Activated CD4-positive, alpha-beta T cell treated with anti-CD3 and anti-CD28 coated beads, Interleukin-2, amount 10 ng/mL, durations not matched to agents 7 days and 5 days (primary cell): ENCODE measurements around the gene TIMELESS. TPM values are rescaled to one million over a fixed set of nuclear protein-coding genes. Genes with fewer than 3 reads are reported as not detected.
"Not testable (repeated sequence)": the region's sequence is repeated elsewhere in the genome, so short reads cannot be mapped to it uniquely, and the experiment has no call there.

Source experiments
- CTCF ChIA-PET: fragments of 350-600 bp; sonication (Branson Sonifier 250); formaldehyde crosslinking; loops from one replicate; lab custom pipeline; 2021; ENCODE audit warnings: antibody characterized with exemption; lab: Charles Lee
- POLR2A ChIA-PET: fragments of 350-600 bp; sonication (Branson Sonifier 250); formaldehyde crosslinking; loops from one replicate; lab custom pipeline; 2021; ENCODE audit warnings: antibody characterized with exemption; lab: Charles Lee
- DNase-seq: peaks from one replicate; pipeline ENCODE4 v3.0.0-alpha.2; 2020
- H3K27ac Mint-ChIP-seq: one replicate; pipeline ENCODE4 v1.8.0; 2021; ENCODE audit warnings: mild to moderate bottlenecking, moderate library complexity, mixed read lengths
- H3K27me3 Mint-ChIP-seq: one replicate; pipeline ENCODE4 v1.8.0; 2021; ENCODE audit warnings: mixed read lengths
- H3K36me3 Mint-ChIP-seq: one replicate; pipeline ENCODE4 v1.8.0; 2021; ENCODE audit warnings: low read depth, mixed read lengths
- H3K4me1 Mint-ChIP-seq: one replicate; pipeline ENCODE4 v1.8.0; 2021; ENCODE audit warnings: mixed read lengths
- H3K4me3 Mint-ChIP-seq: one replicate; pipeline ENCODE4 v1.8.0; 2021; ENCODE audit warnings: mild to moderate bottlenecking, moderate library complexity, mixed read lengths
- H3K9me3 Mint-ChIP-seq: one replicate; pipeline ENCODE4 v1.8.0; 2021; ENCODE audit warnings: mixed read lengths
- total RNA-seq, 2 experiments: library from RNA; stranded (reverse); gene quantifications; one replicate each; pipeline ENCODE4 v1.2.3, GENCODE V29; 2021

The TIMELESS gene
- total RNA-seq, 2 experiments from 2014 or later, result 59.5 to 63.6 TPM

DNA sequence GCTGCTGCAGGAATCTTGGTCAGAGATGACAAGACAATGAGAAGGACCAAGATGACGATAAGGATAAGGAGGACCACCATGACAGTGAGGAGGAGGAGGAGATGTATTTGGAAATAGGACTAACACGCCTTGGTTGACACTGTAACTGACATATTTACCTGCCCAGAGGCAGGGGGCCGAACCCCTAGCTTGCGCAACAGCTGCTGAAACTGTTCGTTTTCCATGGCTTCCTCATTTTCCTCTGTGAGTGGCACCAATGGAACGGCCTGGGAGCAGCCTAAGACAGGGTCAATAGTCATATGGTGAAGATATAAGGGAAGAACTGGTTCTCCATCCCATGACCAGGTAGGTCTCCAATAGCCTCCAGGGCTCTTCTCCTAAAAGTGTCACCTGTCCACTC lies 28.8 kb downstream of the TIMELESS start:
- POLR2A ChIA-PET, result no interaction called here
- Mint-ChIP-seq H3K27me3 (no peaks in the 10 kb centered on the region), H3K27ac (no peak overlapping the region), H3K36me3 (peaks cover 39% of the 10 kb centered on the region), H3K4me3 (no peak overlapping the region), H3K4me1 (peaks cover 5% of the 10 kb centered on the region), H3K9me3 (no peaks in the 10 kb centered on the region)
- no peak for DNase-seq
- CTCF ChIA-PET, result no interaction called here

GRCh38 chr12:56417739-56418138 lies 31.5 kb downstream of the TIMELESS start:
- H3K4me3 Mint-ChIP-seq, result no peak overlapping the region
- POLR2A ChIA-PET, result no interaction called here
- H3K27ac Mint-ChIP-seq, result no peak overlapping the region
- H3K9me3 Mint-ChIP-seq, result no peaks in the 10 kb centered on the region
- CTCF ChIA-PET, result interaction anchor here (1.1 to 1.3 kb wide), 2 partner anchors 35 to 228 kb away, joined by 3 to 4 read pairs; partner anchors contain the start of gene SMARCC2
- H3K4me1 Mint-ChIP-seq, result no peaks in the 10 kb centered on the region
- DNase-seq, result no peak
- peaks cover 34% of the 10 kb centered on the region for H3K36me3 Mint-ChIP-seq
- H3K27me3 Mint-ChIP-seq, result no peaks in the 10 kb centered on the region

DNA sequence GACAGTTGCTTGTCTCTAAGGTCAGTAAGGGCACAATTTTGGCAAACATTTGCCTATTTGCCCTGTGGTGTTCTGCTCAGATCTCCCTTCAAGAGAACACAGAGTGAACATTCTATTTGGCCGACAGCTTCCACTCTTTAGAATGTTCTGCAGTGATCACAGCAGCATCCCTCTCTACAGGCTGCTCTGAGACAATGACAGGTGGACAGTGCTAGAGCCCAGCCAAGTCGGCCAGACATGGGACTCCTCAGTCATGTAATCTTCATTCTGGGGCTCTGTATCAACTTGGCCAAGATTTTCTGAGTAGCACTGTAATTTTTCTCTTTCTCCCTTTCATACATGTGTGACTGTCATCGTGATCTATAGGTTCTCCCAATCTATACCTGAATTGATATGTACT lies 34.8 kb downstream of the TIMELESS start:
- H3K36me3 Mint-ChIP-seq, result peaks cover 19% of the 10 kb centered on the region
- no peaks in the 10 kb centered on the region for H3K4me1 Mint-ChIP-seq
- ChIA-PET CTCF (interaction anchor here (0.7 to 0.9 kb wide), 4 partner anchors 11 to 62 kb away, joined by 3 to 5 read pairs (median 3); no protein-coding TSS in a partner anchor), POLR2A (no interaction called here)
- no peak for DNase-seq
- no peak overlapping the region for H3K4me3 Mint-ChIP-seq
- H3K27me3 Mint-ChIP-seq, result no peaks in the 10 kb centered on the region
- no peaks in the 10 kb centered on the region for H3K9me3 Mint-ChIP-seq
- no peak overlapping the region for H3K27ac Mint-ChIP-seq

- no peak for DNase-seq
- no peaks in the 10 kb centered on the region for H3K27me3 Mint-ChIP-seq
- POLR2A ChIA-PET, result no interaction called here
- H3K9me3 Mint-ChIP-seq, result no peaks in the 10 kb centered on the region
- CTCF ChIA-PET, result interaction anchor here (0.6 to 0.9 kb wide), 2 partner anchors 12 to 83 kb away, joined by 3 to 5 read pairs; no protein-coding TSS in a partner anchor
- H3K4me3 Mint-ChIP-seq, result no peak overlapping the region
- no peaks in the 10 kb centered on the region for H3K4me1 Mint-ChIP-seq
- H3K27ac Mint-ChIP-seq, result no peak overlapping the region
- H3K36me3 Mint-ChIP-seq, result peaks cover 15% of the 10 kb centered on the region
These were observed 35.8 kb downstream of the TIMELESS start for GRCh38 chr12:56413392-56413791.

GRCh38 chr12:56411781-56412639 lies 37.2 kb downstream of the TIMELESS start:
- POLR2A ChIA-PET, result no interaction called here
- no peak overlapping the region for H3K4me3 Mint-ChIP-seq
- peaks cover 5% of the 10 kb centered on the region for H3K36me3 Mint-ChIP-seq
- no peak overlapping the region for H3K27ac Mint-ChIP-seq
- no peak for DNase-seq
- H3K9me3 Mint-ChIP-seq, result no peaks in the 10 kb centered on the region
- CTCF ChIA-PET, result interaction anchor here (0.5 to 1.5 kb wide), 5 partner anchors 13 to 222 kb away, joined by 3 to 5 read pairs (median 4); no protein-coding TSS in a partner anchor
- H3K4me1 Mint-ChIP-seq, result no peaks in the 10 kb centered on the region
- no peaks in the 10 kb centered on the region for H3K27me3 Mint-ChIP-seq

GRCh38 chr12:56410768-56411167 lies 38.5 kb downstream of the TIMELESS start:
- CTCF ChIA-PET, result interaction anchor here (0.6 to 2.4 kb wide), 4 partner anchors 11 to 17 kb away, joined by 4 to 8 read pairs (median 4); no protein-coding TSS in a partner anchor

GRCh38 chr12:56408799-56409417 lies 40.3 kb downstream of the TIMELESS start:
- Mint-ChIP-seq H3K36me3 (no peaks in the 10 kb centered on the region), H3K9me3 (no peaks in the 10 kb centered on the region), H3K4me3 (no peak overlapping the region), H3K27me3 (no peaks in the 10 kb centered on the region), H3K4me1 (no peaks in the 10 kb centered on the region), H3K27ac (no peak overlapping the region)
- no peak for DNase-seq
- ChIA-PET POLR2A (no interaction called here), CTCF (interaction anchor here (2.4 kb wide), 1 partner anchor 14 kb away, joined by 8 read pairs; no protein-coding TSS in a partner anchor)

More at GRCh38 chr12:56410768-56411167, 38.5 kb downstream of the TIMELESS start:
- Mint-ChIP-seq H3K4me1 (no peaks in the 10 kb centered on the region), H3K27me3 (no peaks in the 10 kb centered on the region), H3K27ac (no peak overlapping the region), H3K9me3 (no peaks in the 10 kb centered on the region), H3K4me3 (no peak overlapping the region), H3K36me3 (peaks cover 2% of the 10 kb centered on the region)
- DNase-seq, result no peak
- POLR2A ChIA-PET, result no interaction called here

- POLR2A ChIA-PET, DNase-seq, H3K4me3 Mint-ChIP-seq, H3K36me3 Mint-ChIP-seq, H3K9me3 Mint-ChIP-seq, H3K27ac Mint-ChIP-seq, H3K27me3 Mint-ChIP-seq, H3K4me1 Mint-ChIP-seq, CTCF ChIA-PET: not testable (repeated sequence)
These were observed 45.0 kb downstream of the TIMELESS start for GRCh38 chr12:56404227-56404626.

- H3K36me3 Mint-ChIP-seq, DNase-seq, POLR2A ChIA-PET, H3K4me3 Mint-ChIP-seq, H3K9me3 Mint-ChIP-seq, H3K27ac Mint-ChIP-seq, H3K4me1 Mint-ChIP-seq, H3K27me3 Mint-ChIP-seq: not testable (repeated sequence)
- CTCF ChIA-PET, result interaction anchor here (0.8 kb wide), 1 partner anchor 13 kb away, joined by 3 read pairs; no protein-coding TSS in a partner anchor
These were observed 47.6 kb downstream of the TIMELESS start for GRCh38 chr12:56401612-56402011.

DNA sequence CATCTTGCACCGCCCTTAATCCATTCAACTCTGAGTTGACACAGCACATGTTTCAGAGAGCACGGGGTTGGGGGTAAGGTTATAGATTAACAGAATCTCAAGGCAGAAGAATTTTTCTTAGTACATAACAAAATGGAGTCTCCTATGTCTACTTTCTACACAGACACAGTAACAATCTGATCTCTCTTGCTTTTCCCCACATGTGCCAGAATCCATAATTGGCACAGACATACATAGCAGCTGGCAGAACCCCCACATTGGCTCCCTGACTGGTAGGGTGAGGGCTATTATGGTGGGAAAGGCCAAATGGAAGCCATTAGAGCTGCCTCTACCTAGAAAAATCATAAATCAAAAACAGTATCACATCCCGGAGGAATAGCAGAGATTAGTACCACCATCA lies 48.1 kb downstream of the TIMELESS start:
- CTCF ChIA-PET, POLR2A ChIA-PET, H3K4me3 Mint-ChIP-seq, H3K4me1 Mint-ChIP-seq, H3K36me3 Mint-ChIP-seq, H3K9me3 Mint-ChIP-seq, DNase-seq, H3K27me3 Mint-ChIP-seq, H3K27ac Mint-ChIP-seq: not testable (repeated sequence)

GRCh38 chr12:56399466-56399865 lies 49.8 kb downstream of the TIMELESS start:
- H3K27ac Mint-ChIP-seq, DNase-seq, H3K27me3 Mint-ChIP-seq, H3K9me3 Mint-ChIP-seq, H3K4me1 Mint-ChIP-seq, H3K4me3 Mint-ChIP-seq, H3K36me3 Mint-ChIP-seq, POLR2A ChIA-PET: not testable (repeated sequence)
- CTCF ChIA-PET, result interaction anchor here (0.6 kb wide), 2 partner anchors 11 to 26 kb away, joined by 4 to 6 read pairs; no protein-coding TSS in a partner anchor

DNA sequence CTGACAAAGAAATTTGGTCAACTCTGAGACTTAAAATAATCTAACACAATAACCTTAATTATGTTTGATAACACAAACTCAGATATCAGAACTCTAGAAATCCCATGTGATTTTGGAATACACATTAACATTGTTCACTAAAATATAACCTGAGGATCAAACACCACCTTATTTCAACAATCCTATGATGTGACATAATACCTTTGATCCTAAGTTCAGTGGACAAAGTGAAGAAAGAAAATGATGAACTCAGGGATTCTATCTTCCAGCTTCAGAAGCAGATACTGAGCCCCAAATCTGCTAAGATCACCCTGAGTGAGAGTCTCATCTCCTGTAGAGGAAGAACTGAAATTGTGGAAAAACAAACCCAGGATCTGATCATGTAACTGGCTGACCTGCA lies 50.9 kb downstream of the TIMELESS start:
- CTCF ChIA-PET, result interaction anchor here (1.5 kb wide), 1 partner anchor 14 kb away, joined by 6 read pairs; no protein-coding TSS in a partner anchor
- Mint-ChIP-seq H3K9me3 (peaks cover 4% of the 10 kb centered on the region), H3K4me1 (no peaks in the 10 kb centered on the region), H3K27ac (no peak overlapping the region), H3K27me3 (no peaks in the 10 kb centered on the region), H3K4me3 (no peak overlapping the region), H3K36me3 (no peaks in the 10 kb centered on the region)
- no peak for DNase-seq
- POLR2A ChIA-PET, result no interaction called here

GRCh38 chr12:56392331-56392730 lies 56.9 kb downstream of the TIMELESS start:
- ChIA-PET CTCF (interaction anchor here (0.6 to 1.9 kb wide), 4 partner anchors 11 to 97 kb away, joined by 3 to 6 read pairs (median 5); no protein-coding TSS in a partner anchor), POLR2A (no interaction called here)
- no peaks in the 10 kb centered on the region for H3K36me3 Mint-ChIP-seq
- H3K4me1 Mint-ChIP-seq, result no peaks in the 10 kb centered on the region
- H3K27me3 Mint-ChIP-seq, result no peaks in the 10 kb centered on the region
- H3K9me3 Mint-ChIP-seq, result no peaks in the 10 kb centered on the region
- H3K4me3 Mint-ChIP-seq, result no peak overlapping the region
- DNase-seq, result no peak
- H3K27ac Mint-ChIP-seq, result no peak overlapping the region
